Measurements from ENCODE around the gene KLRC3. TPM values are rescaled to one million over a fixed set of nuclear protein-coding genes. Genes with fewer than 3 reads are reported as not detected.

Gene KLRC3
- total and polyA plus RNA-seq, 2 of the 13 experiments (the other 11 are each of a cell fraction or from before 2014, with no cell fraction given) = not detected

DNA sequence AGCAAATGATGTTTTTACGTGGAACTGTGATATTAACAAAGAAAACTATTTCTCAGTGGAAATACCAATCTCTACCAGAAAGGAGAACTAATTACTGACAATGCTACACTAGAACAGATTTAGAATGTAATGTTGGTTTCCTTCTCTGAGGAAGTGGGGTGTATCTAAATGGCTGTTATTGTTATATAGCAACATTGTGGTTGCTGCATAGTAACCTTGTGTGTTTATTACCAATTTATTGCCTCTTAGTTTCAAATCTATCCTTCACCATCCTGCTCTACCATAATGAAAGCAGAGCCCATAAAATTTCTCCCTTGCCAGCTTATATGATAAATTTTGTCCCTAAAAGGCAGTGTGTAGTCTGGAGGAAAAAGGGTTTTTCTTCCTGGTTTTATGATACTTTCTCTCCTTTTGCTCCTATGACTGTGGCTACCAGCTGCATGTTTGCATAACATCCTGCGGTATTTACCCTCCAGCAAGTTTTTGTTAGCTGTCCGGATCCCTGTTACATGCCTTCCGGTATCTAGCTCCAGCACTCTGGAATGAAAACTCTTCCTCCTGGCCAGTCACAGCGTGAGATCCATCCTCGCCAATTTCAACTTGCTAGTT is 24.9 kb downstream of the KLRC3 start (continued):
- TF ChIP-seq, protein P1, sequence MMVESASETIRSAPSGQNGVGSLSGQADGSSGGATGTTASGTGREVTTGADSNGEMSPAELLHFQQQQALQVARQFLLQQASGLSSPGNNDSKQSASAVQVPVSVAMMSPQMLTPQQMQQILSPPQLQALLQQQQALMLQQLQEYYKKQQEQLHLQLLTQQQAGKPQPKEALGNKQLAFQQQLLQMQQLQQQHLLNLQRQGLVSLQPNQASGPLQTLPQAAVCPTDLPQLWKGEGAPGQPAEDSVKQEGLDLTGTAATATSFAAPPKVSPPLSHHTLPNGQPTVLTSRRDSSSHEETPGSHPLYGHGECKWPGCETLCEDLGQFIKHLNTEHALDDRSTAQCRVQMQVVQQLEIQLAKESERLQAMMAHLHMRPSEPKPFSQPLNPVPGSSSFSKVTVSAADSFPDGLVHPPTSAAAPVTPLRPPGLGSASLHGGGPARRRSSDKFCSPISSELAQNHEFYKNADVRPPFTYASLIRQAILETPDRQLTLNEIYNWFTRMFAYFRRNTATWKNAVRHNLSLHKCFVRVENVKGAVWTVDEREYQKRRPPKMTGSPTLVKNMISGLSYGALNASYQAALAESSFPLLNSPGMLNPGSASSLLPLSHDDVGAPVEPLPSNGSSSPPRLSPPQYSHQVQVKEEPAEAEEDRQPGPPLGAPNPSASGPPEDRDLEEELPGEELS (CRISPR knock-in tag; IDR thresholded peaks at IDR 0.05) = peak; percentile 55
- TF ChIP-seq MIXL1 (CRISPR knock-in tag; IDR thresholded peaks at IDR 0.05) = no peak
- TF ChIP-seq ZNF703 (CRISPR knock-in tag; IDR thresholded peaks at IDR 0.05; ENCODE audit: borderline replicate concordance) = no peak
- TF ChIP-seq EP300 (IDR thresholded peaks at IDR 0.05; ENCODE audit: low read depth in 2 of 2, low read length in 2 of 2) = peak in 1 of 2 experiments; percentile 28; a peak in 1 of 4 replicates
- no peak for TF ChIP-seq EP300 (CRISPR knock-in tag; IDR thresholded peaks at IDR 0.05; ENCODE audit: borderline replicate concordance)
- TF ChIP-seq, protein P2, sequence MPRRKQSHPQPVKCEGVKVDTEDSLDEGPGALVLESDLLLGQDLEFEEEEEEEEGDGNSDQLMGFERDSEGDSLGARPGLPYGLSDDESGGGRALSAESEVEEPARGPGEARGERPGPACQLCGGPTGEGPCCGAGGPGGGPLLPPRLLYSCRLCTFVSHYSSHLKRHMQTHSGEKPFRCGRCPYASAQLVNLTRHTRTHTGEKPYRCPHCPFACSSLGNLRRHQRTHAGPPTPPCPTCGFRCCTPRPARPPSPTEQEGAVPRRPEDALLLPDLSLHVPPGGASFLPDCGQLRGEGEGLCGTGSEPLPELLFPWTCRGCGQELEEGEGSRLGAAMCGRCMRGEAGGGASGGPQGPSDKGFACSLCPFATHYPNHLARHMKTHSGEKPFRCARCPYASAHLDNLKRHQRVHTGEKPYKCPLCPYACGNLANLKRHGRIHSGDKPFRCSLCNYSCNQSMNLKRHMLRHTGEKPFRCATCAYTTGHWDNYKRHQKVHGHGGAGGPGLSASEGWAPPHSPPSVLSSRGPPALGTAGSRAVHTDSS (CRISPR knock-in tag; conservative IDR thresholded peaks at IDR 0.05) = no peak
- TF ChIP-seq PITX1 (CRISPR knock-in tag; IDR thresholded peaks at IDR 0.05) = no peak
- 0 out of 2 replicates have a peak, but pooled peaks have one; percentile 35 for TF ChIP-seq TBX2 (CRISPR knock-in tag; IDR thresholded peaks at IDR 0.05; ENCODE audit: borderline replicate concordance)
- TF ChIP-seq, protein P3, sequence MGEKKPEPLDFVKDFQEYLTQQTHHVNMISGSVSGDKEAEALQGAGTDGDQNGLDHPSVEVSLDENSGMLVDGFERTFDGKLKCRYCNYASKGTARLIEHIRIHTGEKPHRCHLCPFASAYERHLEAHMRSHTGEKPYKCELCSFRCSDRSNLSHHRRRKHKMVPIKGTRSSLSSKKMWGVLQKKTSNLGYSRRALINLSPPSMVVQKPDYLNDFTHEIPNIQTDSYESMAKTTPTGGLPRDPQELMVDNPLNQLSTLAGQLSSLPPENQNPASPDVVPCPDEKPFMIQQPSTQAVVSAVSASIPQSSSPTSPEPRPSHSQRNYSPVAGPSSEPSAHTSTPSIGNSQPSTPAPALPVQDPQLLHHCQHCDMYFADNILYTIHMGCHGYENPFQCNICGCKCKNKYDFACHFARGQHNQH (CRISPR knock-in tag; IDR thresholded peaks at IDR 0.05) = no peak
- TF ChIP-seq, protein P4, sequence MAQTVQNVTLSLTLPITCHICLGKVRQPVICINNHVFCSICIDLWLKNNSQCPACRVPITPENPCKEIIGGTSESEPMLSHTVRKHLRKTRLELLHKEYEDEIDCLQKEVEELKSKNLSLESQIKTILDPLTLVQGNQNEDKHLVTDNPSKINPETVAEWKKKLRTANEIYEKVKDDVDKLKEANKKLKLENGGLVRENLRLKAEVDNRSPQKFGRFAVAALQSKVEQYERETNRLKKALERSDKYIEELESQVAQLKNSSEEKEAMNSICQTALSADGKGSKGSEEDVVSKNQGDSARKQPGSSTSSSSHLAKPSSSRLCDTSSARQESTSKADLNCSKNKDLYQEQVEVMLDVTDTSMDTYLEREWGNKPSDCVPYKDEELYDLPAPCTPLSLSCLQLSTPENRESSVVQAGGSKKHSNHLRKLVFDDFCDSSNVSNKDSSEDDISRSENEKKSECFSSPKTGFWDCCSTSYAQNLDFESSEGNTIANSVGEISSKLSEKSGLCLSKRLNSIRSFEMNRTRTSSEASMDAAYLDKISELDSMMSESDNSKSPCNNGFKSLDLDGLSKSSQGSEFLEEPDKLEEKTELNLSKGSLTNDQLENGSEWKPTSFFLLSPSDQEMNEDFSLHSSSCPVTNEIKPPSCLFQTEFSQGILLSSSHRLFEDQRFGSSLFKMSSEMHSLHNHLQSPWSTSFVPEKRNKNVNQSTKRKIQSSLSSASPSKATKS (CRISPR knock-in tag; IDR thresholded peaks at IDR 0.05) = no peak
- peak; percentile 26; the same call in 1 of the 2 replicates for TF ChIP-seq FOXJ3 (CRISPR knock-in tag; IDR thresholded peaks at IDR 0.05; ENCODE audit: borderline replicate concordance)
- peak; percentile 86 for TF ChIP-seq ZSCAN21 (CRISPR knock-in tag; IDR thresholded peaks at IDR 0.05; ENCODE audit: borderline replicate concordance)
- 0 out of 2 replicates have a peak, but pooled peaks have one; percentile 46 for TF ChIP-seq ZNF614 (CRISPR knock-in tag; IDR thresholded peaks at IDR 0.05; ENCODE audit: borderline replicate concordance)
- peak; percentile 33; the same call in 1 of the 2 replicates for TF ChIP-seq GABPB1 (CRISPR knock-in tag; IDR thresholded peaks at IDR 0.05)
- TF ChIP-seq, protein P5, sequence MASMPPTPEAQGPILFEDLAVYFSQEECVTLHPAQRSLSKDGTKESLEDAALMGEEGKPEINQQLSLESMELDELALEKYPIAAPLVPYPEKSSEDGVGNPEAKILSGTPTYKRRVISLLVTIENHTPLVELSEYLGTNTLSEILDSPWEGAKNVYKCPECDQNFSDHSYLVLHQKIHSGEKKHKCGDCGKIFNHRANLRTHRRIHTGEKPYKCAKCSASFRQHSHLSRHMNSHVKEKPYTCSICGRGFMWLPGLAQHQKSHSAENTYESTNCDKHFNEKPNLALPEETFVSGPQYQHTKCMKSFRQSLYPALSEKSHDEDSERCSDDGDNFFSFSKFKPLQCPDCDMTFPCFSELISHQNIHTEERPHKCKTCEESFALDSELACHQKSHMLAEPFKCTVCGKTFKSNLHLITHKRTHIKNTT (CRISPR knock-in tag; IDR thresholded peaks at IDR 0.05) = no peak
- TF ChIP-seq SOX5 (CRISPR knock-in tag; IDR thresholded peaks at IDR 0.05; ENCODE audit: borderline replicate concordance) = peak; percentile 23; the same call in 1 of the 2 replicates
- no peak for TF ChIP-seq FOXM1 (CRISPR knock-in tag; IDR thresholded peaks at IDR 0.05)
- TF ChIP-seq STAG1 (CRISPR knock-in tag; IDR thresholded peaks at IDR 0.05) = no peak
- TF ChIP-seq ERF (CRISPR knock-in tag; IDR thresholded peaks at IDR 0.05) = 0 out of 2 replicates have a peak, but pooled peaks have one; percentile 38
- TF ChIP-seq ZNF570 (CRISPR knock-in tag; IDR thresholded peaks at IDR 0.05; ENCODE audit: borderline replicate concordance) = no peak
- no peak for TF ChIP-seq ARNT2 (CRISPR knock-in tag; IDR thresholded peaks at IDR 0.05; ENCODE audit: low read depth)
- no peak for TF ChIP-seq ZNF3 (CRISPR knock-in tag; IDR thresholded peaks at IDR 0.05)

All from HepG2 (cell line).